H54 (cell line): ENCODE measurements around the gene TTC4.

Experiments used
- DNase-seq: peaks from one replicate; pipeline ENCODE4 v3.0.0; 2011; ENCODE audit warnings: low spot score, mixed read lengths; ENCODE audit not compliant: insufficient read length
- FAIRE-seq: peaks from 3 replicates; lab custom pipeline; 2011; peaks lifted over from hg19 to GRCh38; lab: Jason Lieb, UNC
- POLR2A ChIP-seq: IDR thresholded peaks from 2 replicates; pipeline ENCODE4 v1.6.1; 2011; ENCODE audit warnings: low read depth, mild to moderate bottlenecking, low read length

The TTC4 gene, protein sequence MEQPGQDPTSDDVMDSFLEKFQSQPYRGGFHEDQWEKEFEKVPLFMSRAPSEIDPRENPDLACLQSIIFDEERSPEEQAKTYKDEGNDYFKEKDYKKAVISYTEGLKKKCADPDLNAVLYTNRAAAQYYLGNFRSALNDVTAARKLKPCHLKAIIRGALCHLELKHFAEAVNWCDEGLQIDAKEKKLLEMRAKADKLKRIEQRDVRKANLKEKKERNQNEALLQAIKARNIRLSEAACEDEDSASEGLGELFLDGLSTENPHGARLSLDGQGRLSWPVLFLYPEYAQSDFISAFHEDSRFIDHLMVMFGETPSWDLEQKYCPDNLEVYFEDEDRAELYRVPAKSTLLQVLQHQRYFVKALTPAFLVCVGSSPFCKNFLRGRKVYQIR

DNA sequence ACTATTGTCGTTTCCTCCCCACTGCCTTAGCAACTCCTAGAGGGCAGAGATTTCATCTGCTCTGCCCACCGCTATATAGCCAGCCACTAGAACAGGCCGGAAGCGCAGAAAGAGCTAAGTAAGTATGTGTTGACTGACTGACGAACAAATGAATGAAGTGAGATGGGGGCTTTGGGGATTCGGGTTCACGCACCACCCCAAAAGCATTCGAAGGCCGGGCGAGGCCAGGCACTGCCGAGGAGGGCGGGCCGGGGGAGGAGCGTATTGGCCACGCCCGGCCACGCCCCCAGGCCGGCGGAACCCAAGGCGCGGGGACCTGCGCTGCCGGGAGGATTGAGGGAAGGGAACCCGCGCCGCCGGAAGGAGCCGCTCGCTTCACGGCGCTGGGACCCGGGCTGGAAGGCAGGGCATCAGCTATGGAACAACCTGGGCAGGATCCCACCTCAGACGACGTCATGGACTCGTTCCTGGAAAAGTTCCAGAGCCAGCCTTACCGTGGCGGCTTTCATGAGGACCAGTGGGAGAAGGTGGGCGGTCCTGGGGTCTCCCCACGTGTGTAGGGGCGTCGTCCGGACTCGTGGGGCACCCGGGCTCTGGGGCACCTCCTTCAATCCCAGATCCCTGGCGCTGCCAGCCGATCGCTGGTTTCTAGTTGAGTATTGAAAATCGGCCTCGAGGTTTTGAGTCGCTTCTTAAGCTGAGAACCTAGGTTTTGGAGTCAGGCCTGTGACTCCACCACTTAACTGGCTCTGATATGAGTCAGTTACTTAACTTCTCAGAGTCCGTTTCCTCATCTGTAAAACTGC, at the start of gene TTC4:
TTC4 (plus strand) TSS at position 369 of the 806 bp plus-strand sequence; CDS start at position 417, 48 bp downstream.
- peak; percentile 78 for TF ChIP-seq POLR2A
- FAIRE-seq (no peak), DNase-seq (peak; percentile 71)

DNA sequence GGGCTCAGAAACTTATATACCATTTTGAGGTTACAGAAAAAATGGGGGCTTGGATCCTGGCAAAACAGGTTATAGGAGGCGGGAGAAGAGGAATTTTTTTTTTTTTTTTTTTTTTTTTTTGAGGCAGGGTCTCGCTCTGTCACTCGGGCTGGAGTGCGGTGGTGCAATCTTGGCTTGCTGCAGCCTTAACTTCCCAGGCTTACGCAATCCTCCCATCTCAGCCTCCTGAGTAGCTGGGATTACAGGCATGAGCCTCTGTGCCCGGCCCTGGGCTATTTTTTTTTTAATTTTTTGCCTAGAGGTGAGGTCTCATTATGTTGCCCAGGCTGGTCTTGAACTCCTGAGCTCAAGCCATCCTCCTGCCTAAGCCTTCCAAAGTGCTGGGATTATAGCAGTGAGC, 49.3 kb upstream of the TTC4 start:
- FAIRE-seq (no peak), DNase-seq (no peak)
- TF ChIP-seq POLR2A: no peak

DNA sequence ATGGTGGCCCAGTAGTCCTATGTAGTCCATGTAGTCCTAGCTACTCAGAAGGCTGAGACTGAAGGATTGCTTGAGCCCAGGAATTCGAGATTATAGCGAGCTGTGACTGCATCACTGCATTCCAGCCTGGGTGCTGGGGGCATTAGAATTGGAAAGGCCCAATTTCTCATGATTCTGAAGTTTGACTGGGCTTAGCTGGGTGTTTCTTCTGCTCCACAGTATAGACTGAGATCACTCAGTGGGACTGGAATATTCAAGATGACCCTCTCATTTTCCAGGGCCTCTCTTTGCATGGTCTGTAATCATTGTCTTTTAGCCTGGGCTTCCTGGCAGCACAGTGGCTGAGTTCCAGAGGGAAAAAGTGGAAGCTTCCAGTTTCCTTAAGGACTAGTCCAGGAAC, 47.9 kb upstream of the TTC4 start:
- TF ChIP-seq POLR2A: no peak
- FAIRE-seq (no peak), DNase-seq (no peak)

DNA sequence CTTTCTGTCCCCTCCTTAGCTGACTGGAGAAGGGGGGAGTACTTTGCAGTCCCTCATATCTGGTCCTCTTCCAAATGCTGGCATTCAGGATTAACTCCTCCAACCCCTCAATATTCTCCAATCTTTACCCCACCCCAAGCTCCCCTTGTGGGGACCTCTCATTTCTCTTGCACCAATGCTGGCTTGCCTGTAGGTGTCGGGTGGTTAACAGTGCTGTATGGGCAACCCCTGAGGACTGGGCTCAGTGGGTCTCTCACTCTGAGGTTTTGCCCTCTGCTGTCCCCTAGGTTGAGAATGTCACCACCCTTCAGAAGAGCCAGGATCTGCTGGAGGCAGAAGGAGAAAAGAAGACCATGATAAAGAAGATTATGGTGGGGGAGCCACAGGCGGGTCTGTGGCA, 47.1 kb upstream of the TTC4 start:
- DNase-seq (no peak), FAIRE-seq (no peak)

DNA sequence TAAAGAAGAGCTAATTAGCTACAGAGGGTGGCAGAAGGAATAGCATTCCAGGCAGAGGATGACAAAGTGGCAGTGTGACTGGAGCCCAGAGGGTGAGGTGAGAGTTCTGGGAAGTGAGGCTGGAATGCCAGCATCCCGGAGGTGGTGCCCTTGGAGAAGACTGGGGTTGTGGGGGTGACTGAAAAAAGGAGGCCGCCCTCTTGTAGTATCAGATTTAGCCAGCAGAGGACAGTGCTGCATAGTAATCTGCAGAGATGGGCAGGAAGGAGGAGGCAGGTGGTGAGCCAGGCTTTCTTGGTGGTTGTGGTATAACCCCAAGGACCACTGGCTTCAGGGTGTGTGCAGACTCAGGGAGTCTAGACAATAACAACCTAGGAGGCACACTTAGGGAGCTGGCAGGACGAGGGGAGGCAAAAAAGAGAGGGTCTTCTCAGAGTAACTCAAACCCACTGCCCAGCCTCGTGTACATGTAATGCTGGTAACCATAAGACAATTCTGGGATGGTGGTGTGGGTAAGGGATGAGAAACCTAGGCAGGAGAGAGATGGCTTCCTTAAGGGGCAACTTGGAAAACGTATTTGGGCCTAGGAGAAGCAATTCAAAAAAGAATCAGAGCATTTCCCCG, 43.6 kb upstream of the TTC4 start:
- no peak for FAIRE-seq

More for the DNA sequence above, 47.1 kb upstream of the TTC4 start:
- no peak for TF ChIP-seq POLR2A

DNA sequence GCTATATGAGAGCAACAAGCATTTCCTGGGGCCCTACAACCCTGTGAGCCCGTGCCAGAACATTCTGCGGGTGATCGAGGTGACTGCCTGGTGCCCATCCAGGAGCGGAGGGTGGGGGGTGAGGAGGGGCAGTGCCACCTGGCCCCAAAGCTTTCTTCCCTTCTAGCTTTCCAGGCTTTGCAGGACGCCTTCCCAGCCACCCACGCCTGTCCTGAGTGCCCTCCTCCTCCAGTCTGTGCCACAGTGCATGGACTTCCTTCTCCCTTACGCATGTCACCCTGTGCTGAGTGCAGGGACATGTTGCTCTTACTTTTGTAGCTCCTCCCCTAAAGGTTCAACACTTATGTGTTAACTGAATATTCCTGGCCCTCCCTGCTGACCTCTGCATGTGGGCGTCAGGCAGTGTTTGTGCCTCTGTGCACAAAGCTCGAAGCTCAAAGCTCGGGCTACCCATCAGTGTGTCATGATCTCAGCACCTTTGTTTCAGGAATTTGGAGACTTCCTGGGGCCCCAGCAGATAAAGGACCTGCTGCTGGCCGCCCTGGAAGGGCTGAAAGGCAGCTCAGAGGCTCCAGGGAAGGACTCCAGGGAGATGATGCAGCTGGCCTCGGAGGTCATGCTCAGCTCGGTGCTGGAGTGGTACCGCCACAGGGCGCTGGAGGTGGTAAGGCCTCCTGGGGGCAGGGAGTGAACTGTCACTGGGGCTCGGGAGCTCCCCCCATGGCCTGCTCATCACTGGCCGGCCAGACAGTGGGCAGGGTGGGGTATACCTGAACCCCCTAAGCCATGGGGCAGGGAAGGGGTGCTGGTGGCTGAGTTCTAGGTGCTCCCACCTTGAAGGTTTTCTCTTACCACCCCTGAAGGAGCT, 36.7 kb upstream of the TTC4 start:
- TF ChIP-seq POLR2A: no peak
- DNase-seq (no peak), FAIRE-seq (no peak)

More for the DNA sequence above, 43.6 kb upstream of the TTC4 start:
- DNase-seq: peak; percentile 69
- TF ChIP-seq POLR2A: no peak

DNA sequence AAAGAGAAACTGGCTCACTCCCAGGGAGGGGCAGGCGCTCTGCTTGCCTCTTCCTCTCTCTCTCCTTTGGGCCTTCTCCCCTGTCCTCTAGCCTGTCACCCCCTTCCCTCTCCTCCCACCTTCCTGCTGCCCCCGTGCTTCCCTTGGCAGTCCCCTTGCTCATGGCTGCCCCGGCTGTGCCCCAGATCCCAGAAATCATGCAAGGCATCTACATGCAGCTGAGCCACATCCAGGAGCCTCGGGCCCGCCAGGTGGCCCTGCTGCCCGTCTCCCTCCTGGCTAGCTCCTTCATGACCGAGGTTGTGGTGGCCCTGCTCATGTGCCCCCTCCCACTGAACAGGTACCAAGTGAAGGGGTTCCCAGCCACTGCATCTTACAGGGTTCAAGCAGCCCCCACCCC, 36.0 kb upstream of the TTC4 start:
- FAIRE-seq (no peak), DNase-seq (no peak)
- TF ChIP-seq POLR2A: no peak

DNA sequence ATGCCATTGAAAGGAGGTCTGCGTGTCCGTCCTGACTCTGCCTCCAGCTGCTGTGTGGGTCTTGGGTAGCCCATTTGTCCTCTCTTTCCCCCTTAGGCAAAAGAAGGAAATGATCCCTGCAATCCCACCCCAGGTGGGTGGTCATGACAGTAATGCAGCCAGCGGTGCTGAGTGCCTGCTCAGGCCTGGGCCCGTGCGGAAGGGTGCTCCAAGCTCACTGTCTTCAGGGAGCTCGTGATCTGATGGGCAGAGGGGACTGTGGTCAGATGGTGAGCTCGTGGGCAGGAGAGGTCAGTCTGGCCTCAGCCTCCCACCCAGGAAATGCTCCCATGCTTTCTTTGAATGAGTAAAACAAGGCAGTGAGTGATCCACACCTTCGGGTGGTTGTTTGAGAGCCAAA, 35.3 kb upstream of the TTC4 start:
- FAIRE-seq: no peak
- TF ChIP-seq POLR2A: no peak

DNA sequence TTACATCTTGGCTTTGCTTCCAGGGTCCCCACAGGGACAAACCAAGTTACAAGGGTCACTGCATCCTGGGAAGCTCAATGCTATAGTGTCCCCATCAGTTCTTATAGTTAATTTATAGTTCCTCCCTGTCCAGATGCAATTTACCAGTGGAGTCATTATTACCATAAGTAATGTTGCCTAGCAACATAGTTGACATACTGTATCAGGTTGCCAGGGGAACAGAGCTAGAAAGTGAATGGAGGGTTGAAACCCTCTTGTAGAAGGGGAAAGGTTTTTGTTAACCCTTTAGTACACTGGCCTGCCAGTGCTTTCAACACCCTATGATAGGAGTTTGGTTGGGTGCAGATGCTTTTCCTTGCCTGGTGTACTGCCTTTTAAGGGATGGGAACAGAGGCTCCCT, 34.3 kb upstream of the TTC4 start:
- DNase-seq: no peak
- FAIRE-seq: no peak
- no peak for TF ChIP-seq POLR2A

More for the DNA sequence above, 35.3 kb upstream of the TTC4 start:
- no peak for DNase-seq

DNA sequence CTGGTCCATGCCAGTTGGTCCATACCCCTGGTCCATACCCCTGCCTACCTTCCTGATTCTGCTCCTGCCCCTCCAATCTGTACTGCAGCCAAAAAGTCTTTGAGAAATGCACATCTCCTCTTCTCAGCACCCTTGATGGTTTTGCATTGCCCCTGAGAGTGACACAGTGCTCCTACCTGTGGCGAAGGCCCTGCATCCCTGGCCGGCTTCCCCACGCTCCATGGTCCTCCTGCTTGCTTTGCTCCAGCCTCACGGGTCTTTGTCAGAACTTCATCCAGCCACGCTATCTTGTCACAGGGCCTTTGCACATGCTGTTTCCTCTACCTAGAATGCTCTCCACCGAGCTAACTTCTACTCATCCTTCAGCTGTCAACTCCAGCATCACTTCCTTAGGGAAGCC, 32.2 kb upstream of the TTC4 start:
- FAIRE-seq: no peak

DNA sequence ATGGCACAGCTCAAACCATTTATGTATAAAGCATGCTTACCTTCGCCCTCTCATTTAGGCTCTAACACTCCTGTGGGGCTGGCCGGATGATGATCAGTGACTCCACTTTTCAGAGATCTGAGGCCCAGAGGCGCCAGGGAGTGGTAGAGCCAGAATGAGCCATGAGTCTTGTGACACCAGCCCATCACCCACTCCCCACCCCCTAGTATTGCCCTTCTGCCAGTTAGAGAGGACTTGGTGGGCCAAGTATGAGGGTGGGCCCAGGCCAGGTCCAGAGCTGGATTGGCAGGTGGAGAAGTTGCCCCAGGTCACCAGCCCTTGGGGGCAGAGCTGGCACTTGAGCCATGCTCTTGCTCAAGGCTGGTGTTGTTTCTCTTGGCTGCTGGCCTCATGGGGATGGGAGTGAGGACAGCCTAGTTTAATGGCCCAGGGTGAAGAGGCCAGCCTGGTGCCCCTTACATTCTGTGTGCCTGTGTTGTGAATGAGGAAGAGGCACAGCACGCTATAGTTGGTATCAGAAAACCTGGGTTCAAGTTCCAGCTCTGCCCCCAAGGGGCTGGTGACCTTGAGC, 30.2 kb upstream of the TTC4 start:
- no peak for DNase-seq
- no peak for TF ChIP-seq POLR2A
- no peak for FAIRE-seq

More for the DNA sequence above, 32.2 kb upstream of the TTC4 start:
- DNase-seq: no peak
- no peak for TF ChIP-seq POLR2A

DNA sequence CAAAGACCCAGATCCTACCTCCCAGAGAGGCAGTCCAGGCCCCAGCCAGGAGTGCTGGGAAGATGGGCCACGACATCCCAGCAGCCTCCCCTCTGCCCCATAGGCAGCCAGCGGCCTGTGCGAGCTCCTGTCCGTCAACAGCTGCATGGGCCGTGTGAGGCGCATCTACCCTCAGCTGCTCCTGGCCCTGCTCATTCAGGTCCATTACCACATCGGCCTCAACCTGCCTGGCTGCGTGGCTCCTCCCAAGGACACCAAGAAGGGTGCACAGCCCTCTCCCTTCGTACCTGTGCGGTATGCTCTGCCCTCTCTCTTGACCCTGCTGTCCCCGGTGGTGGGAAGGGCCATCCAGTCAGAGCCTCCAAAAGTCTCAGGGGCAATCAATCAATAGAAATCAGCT, 29.5 kb upstream of the TTC4 start:
- no peak for FAIRE-seq
- DNase-seq: no peak
- no peak for TF ChIP-seq POLR2A

DNA sequence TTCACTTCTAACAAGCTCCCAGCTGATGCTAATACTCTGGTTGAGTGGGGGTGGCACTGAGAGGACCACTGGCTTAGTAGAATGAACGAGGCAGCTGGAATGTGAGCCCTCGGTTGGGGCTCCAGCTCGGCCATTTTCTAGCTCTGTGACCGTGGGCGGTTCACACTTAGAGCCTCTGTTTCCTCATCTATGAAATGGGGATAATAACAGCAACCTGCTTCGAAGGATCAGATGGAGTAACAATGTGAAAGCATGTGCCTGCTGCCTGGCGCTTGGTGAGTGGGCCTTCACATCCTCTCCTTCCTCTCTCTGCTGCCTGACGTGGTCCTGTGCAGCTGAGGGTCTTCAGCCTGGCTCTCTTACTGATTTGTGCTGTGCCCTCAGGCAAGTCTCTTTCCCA, 20.9 kb upstream of the TTC4 start:
- FAIRE-seq (no peak), DNase-seq (no peak)
- no peak for TF ChIP-seq POLR2A
